Esophagus (tissue), 2 donors: ENCODE data around the gene FAM83D. TPM values are rescaled to one million over a fixed set of nuclear protein-coding genes. Genes with fewer than 3 reads are reported as not detected.

Experiments
- H3K27ac ChIP-seq, 2 donors: one replicate each; pipeline ENCODE4 v1.5.1; 2013; ENCODE audit warnings: low read depth in 2 of 2, mild to moderate bottlenecking in 2 of 2, inconsistent platforms in 1 of 2, low read length in 1 of 2, moderate library complexity in 1 of 2
- H3K27me3 ChIP-seq, 2 donors: one replicate each; pipeline ENCODE4 v1.6.1; 2013; ENCODE audit warnings: low read length in 2 of 2, control low read depth in 1 of 2, mild to moderate bottlenecking in 1 of 2; ENCODE audit not compliant: insufficient read depth in 2 of 2, control insufficient read depth in 1 of 2
- H3K36me3 ChIP-seq, 2 donors: one replicate each; pipeline ENCODE4 v1.6.1; 2013; ENCODE audit warnings: low read length in 1 of 2; ENCODE audit not compliant: control insufficient read depth in 2 of 2, insufficient read depth in 2 of 2
- H3K4me1 ChIP-seq, 2 donors: one replicate each; pipeline ENCODE4 v1.6.1; 2013; ENCODE audit warnings: low read length in 1 of 2; ENCODE audit not compliant: control insufficient read depth in 2 of 2, insufficient read depth in 2 of 2
- H3K4me3 ChIP-seq, 2 donors: one replicate each; pipeline ENCODE4 v1.5.1; 2013; ENCODE audit warnings: low read length in 2 of 2, mild to moderate bottlenecking in 2 of 2, low read depth in 1 of 2, moderate library complexity in 1 of 2
- H3K9me3 ChIP-seq, 2 donors: one replicate each; pipeline ENCODE4 v1.6.1; 2013; ENCODE audit warnings: mild to moderate bottlenecking in 2 of 2, low read depth in 1 of 2, low read length in 1 of 2, moderate library complexity in 1 of 2; ENCODE audit not compliant: control insufficient read depth in 2 of 2, insufficient read depth in 1 of 2
- WGBS, 2 donors: extraction: QIAGEN DNeasy Blood & Tissue Kit; methylation state at CpG; one replicate each; pipeline ENCODE4 v1.1.7; 2013; 5-methylcytosine and 5-hydroxymethylcytosine counted together
- polyA plus RNA-seq, 2 donors: library from polyadenylated mRNA; stranded (reverse); fragments of 200-250 nt; gene quantifications; one replicate each; pipeline ENCODE4 v1.2.3, GENCODE V29; 2013
- donor health status: healthy with polysubstance abuse.
- donor health status: Bipolar disorder and iron deficiency.

FAM83D gene
- polyA plus RNA-seq, 2 donors, result 32.6 to 62.0 TPM

DNA sequence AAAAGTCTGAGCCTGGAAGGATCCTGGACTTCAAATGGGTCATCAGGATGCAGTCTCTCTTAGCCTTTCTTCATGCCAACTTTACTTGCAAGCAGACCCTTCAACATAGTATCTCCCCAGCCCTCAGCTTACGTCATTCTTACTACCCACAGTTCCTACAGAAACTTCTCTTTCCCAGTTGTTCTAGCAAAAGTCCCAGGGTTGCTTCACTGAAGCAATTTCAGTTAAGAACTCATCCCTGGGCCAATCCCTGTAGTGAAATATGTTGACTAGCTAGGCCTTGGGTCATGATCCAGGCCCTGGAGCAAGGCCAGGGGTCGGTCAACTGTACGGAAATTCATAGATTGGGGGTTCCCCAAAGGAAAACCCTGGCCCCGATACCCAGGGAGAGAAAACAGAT is 8.6 kb upstream of the FAM83D start:
- WGBS, 2 donors, result 73 to 83% methylated on average over 4 of the region's 4 CpGs
- Histone ChIP-seq H3K27ac (no peak overlapping the region), H3K36me3 (peaks cover 2 to 3% of the 10 kb centered on the region in 2 donors)

DNA sequence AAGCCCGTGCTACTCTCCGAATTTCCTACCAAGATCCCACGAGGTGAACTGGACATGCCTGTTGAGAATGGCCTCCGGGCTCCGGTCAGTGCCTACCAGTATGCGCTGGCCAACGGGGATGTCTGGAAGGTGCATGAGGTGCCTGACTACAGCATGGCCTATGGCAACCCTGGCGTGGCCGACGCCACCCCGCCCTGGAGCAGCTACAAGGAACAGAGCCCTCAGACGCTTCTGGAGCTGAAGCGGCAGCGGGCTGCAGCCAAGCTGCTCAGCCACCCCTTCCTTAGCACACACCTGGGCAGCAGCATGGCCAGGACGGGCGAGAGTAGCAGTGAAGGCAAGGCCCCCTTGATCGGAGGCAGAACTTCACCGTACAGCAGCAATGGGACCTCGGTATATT is 8.0 kb upstream of the FAM83D start:
- Histone ChIP-seq H3K4me3 (no peak overlapping the region), H3K27ac (no peak overlapping the region), H3K4me1 (no peaks in the 10 kb centered on the region), H3K27me3 (no peaks in the 10 kb centered on the region), H3K36me3 (peaks cover 2 to 3% of the 10 kb centered on the region in 2 donors), H3K9me3 (no peaks in the 10 kb centered on the region)
- WGBS, 2 donors, result 94 to 96% methylated on average over 19 of the region's 19 CpGs

More for the DNA sequence above, 8.6 kb upstream of the FAM83D start:
- Histone ChIP-seq H3K27me3 (no peaks in the 10 kb centered on the region), H3K4me1 (no peaks in the 10 kb centered on the region), H3K9me3 (no peaks in the 10 kb centered on the region), H3K4me3 (no peak overlapping the region)

DNA sequence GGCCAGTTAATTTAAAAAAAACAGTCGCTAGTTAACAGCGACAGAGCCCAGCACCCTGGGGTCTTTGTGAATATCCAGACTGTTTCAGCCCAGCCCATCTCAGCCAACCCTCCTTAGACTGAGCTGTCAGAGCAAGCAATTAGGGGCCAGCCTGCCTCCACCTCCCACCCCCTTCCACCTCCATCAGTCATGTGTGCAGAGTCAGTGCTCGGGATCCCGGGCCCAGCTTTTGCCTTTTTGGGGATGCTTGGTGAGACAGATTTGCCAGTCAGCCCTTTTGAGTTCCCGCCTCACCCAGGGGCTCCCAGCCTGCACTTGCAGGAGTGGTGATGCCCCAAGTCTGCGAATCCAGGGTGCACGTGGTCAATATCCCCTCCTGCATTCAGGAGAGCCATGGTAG is 6.5 kb upstream of the FAM83D start:
- Histone ChIP-seq H3K4me3 (no peak overlapping the region), H3K36me3 (peaks cover 2 to 3% of the 10 kb centered on the region in 2 donors), H3K4me1 (no peaks in the 10 kb centered on the region), H3K9me3 (no peaks in the 10 kb centered on the region), H3K27ac (no peak overlapping the region), H3K27me3 (no peaks in the 10 kb centered on the region)
- WGBS, 2 donors, result 87 to 88% methylated on average over 7 of the region's 7 CpGs

DNA sequence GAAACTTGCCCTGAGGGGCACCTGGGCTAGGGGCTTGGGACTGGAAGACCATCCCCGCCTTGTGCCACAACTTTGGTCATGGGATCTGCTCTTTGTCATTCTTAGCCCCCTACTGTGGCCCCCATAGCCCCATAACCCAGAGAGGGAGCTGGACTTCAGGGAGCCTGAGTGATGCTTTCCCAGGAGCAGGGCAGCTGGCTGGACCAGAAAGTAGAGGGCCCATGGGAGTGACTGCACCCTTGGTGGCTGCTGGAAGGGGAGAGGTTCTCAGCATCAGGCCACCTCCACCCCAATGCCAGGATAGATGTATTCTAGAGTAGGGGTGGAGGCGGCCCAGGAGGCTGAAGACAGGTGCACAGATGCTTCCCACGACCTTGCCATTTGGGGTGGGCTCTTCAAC is 5.8 kb upstream of the FAM83D start:
- Histone ChIP-seq H3K27me3 (no peaks in the 10 kb centered on the region), H3K4me1 (no peaks in the 10 kb centered on the region), H3K4me3 (no peak overlapping the region), H3K36me3 (peaks cover 2 to 3% of the 10 kb centered on the region in 2 donors), H3K9me3 (no peaks in the 10 kb centered on the region), H3K27ac (no peak overlapping the region)
- 76 to 84% methylated on average over 3 of the region's 3 CpGs for WGBS, 2 donors

DNA sequence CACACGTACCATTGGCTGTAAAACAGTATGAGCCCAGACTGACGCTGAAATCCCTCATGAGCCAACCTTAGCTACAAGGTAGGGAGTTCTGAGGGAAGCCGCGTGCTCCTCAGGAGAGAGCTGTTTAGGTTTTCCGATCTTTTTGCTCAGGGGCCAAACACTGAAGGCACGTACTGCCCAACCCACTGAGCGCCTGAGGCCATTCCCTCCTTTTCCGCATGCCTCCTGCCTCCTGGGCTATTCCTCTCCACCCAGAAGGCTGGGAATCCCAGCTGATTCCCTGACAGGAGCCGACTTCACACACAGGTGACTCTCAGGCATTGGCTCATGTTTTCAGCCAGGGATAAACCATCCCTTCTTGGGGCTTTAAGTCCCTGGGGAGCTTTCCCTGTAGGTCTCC is 5.4 kb upstream of the FAM83D start:
- no peaks in the 10 kb centered on the region for H3K9me3 ChIP-seq
- no peaks in the 10 kb centered on the region for H3K27me3 ChIP-seq
- H3K27ac ChIP-seq, result no peak overlapping the region
- H3K36me3 ChIP-seq, result peaks cover 0 to 3% of the 10 kb centered on the region in 2 donors
- H3K4me1 ChIP-seq, result no peaks in the 10 kb centered on the region
- WGBS, 2 donors, result 81 to 83% methylated on average over 9 of the region's 9 CpGs
- no peak overlapping the region for H3K4me3 ChIP-seq

DNA sequence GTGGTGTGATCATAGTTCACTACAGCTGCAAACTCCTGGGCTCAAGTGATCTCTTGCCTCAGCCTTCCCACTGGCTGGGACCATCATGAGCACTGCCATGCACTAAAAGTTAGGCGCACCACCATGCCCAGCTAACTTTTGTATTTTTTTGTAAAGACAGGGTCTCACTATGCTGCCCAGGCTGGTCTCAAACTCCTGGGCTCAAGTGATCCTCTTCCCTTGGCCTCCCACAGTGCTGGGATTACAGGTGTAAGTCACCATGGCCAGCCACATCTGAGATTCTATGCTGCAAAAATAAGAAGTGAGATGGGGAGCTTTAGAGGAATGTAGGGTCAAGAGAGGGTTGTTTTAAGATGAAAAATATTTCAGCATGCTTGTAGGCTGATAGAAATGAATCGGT is 1.5 kb upstream of the FAM83D start:
- peaks cover 0 to 5% of the 10 kb centered on the region in 2 donors for H3K4me1 ChIP-seq
- H3K9me3 ChIP-seq, result no peaks in the 10 kb centered on the region
- H3K27ac ChIP-seq, result no peak overlapping the region
- no peaks in the 10 kb centered on the region for H3K36me3 ChIP-seq
- no peaks in the 10 kb centered on the region for H3K27me3 ChIP-seq
- H3K4me3 ChIP-seq, result no peak overlapping the region
- WGBS, 2 donors, result 96 to 97% methylated on average over 2 of the region's 2 CpGs

DNA sequence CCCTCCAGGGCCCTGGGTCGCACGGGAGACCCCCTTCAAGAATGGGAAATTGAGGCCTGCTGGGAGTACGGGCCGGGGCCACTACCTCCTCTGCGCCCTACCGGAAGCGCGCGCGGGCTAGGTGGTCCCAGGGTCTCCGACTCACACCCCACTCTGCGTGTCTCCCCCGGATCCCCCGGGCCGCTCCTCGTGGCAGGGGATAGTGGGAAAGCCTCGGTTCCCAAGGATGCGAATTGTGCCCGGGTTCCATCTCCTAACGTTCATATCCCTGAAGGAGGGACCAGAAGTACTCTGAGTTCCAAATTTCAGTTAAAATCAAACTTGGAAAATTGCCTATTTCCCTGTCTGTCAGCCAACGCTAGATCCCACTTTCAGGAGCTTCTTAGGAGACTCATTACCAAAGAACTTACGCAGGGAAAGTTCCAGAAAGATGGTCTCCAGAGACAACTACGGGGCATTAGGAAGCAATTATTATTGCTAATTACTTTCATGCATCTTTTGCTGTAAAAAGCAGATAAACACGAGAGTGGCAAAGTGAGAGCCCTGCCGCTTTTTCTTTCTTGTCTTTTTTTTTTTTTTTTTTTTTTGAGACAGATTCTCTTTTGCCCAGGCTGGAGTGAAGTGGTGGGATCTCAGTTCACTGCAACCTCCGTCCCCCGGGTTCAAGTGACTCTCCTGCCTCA is 858 bp downstream of the FAM83D start:
- Histone ChIP-seq H3K27ac (peak overlapping the region; percentile 79 to 87), H3K27me3 (no peaks in the 10 kb centered on the region), H3K4me1 (peaks cover 0 to 5% of the 10 kb centered on the region in 2 donors), H3K9me3 (no peaks in the 10 kb centered on the region), H3K36me3 (peaks cover 0 to 2% of the 10 kb centered on the region in 2 donors), H3K4me3 (peak overlapping the region; percentile 70 to 85)
- WGBS, 2 donors, result 4 to 7% methylated on average over 27 of the region's 27 CpGs

DNA sequence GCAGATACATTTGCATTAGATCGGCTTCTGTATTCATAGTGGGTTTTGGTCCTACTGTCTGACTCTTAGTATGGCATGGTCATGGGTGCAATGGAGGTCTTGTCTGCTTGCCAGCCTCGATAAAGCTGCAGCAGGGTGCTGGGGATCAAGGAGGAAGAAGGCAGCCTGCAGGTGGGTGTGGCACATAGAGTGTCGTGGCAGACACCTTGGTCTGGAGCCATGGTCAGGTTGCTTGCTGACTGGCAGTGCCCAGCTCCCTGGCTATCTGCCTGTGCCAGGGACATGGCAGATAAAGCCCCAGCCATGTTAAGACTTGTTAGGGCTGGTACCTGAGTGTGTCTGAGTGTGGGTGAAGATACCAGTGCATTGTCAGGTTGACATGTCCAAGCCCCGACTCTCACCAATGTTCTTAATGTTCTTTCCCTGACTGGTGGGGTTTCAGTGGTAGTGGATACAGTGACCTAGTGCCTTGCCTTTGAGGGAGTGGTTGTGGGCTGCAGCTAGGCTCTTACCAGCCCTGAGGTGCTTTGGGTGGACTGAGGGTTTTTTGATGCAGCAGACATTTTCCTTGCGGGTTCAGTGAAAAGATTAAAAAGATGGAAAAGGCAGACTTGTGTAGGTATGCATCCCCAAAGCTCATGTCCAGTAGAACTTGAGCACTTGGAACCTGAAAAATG is 1.8 kb downstream of the FAM83D start:
- Histone ChIP-seq H3K27me3 (no peaks in the 10 kb centered on the region), H3K9me3 (no peaks in the 10 kb centered on the region), H3K27ac (peak overlapping the region; percentile 57 to 75), H3K4me3 (peak overlapping the region; percentile 28 to 70), H3K36me3 (peaks cover 0 to 2% of the 10 kb centered on the region in 2 donors), H3K4me1 (peaks cover 0 to 6% of the 10 kb centered on the region in 2 donors)
- 32 to 46% methylated on average over 5 of the region's 5 CpGs for WGBS, 2 donors

DNA sequence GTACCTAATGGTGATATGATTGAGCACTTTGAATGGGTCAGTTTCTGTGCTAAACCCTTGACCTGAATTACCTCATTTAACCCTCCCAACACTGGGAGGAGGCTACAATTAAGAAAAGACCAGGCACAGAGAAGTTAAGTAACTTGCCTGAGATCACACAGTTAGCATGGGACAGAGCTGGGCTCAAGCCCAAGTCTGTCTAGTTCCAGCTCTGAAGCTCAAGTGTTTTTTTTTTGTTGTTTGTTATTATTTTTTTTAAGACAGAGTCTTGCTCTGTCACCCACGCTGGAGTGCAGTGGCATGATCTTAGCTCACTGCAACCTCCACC is 4.0 kb downstream of the FAM83D start:
- peaks cover 0 to 7% of the 10 kb centered on the region in 2 donors for H3K4me1 ChIP-seq
- H3K4me3 ChIP-seq, result no peak overlapping the region
- no peaks in the 10 kb centered on the region for H3K27me3 ChIP-seq

DNA sequence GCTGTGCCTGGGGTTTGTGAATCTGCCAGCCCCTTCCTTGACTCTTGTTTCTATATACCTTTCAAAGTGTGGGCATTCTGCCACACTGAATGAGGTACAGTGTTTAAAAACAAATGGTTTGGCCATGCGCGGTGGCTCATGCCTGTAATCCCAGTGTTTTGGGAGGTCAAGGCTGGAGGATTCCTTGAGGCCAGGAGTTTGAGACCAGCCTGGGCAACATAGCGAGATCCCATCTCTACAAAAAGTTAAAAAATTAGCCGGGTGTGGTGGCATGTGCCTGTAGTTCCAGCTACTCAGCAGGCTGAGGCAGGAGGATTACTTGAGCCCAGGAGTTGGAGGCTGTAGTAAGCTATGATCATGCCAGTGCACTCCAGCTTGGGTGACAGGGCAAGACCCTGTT is 5.8 kb downstream of the FAM83D start:
- H3K4me3 ChIP-seq, result peak overlapping the region in 1 of 2 donors; percentile 12
- H3K27me3 ChIP-seq, result no peaks in the 10 kb centered on the region
- H3K36me3 ChIP-seq, result peaks cover 0 to 2% of the 10 kb centered on the region in 2 donors
- H3K27ac ChIP-seq, result peak overlapping the region; percentile 79 to 92
- no peaks in the 10 kb centered on the region for H3K9me3 ChIP-seq
- 58 to 82% methylated on average over 4 of the region's 4 CpGs for WGBS, 2 donors
- H3K4me1 ChIP-seq, result peaks cover under 1 to 12% of the 10 kb centered on the region in 2 donors

More for the DNA sequence above, 4.0 kb downstream of the FAM83D start:
- 68 to 88% methylated on average over 1 of the region's 1 CpG for WGBS, 2 donors
- Histone ChIP-seq H3K9me3 (no peaks in the 10 kb centered on the region), H3K36me3 (peaks cover 0 to 2% of the 10 kb centered on the region in 2 donors), H3K27ac (peak overlapping the region in 1 of 2 donors; percentile 34)
